ENCODE data around the gene L3MBTL3. TPM values are rescaled to one million over a fixed set of nuclear protein-coding genes. Genes with fewer than 3 reads are reported as not detected.

Gene L3MBTL3
- total and polyA plus RNA-seq, 2 experiments from 2014 or later, result 4.2 to 4.9 TPM

DNA sequence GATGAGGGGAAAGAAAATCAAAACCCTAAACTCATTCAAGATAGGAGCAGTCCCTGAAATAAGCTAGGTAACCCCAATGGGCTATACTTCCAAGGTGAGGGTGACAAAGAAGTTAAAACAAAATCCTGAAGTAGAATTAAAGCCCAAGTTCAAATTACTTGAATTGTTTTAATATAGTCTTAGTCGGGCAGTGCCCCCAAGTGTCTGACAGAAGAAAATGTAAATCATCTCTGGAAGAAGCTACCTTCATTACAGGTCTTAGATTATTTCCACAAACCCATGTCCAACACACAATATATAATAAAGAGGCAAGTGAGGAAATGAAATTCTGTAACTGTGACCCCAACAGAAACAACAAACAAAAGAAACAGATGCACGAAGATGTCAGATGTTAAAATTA, 36.8 kb upstream of the L3MBTL3 start:
- no peaks in the 10 kb centered on the region for H3K36me3 ChIP-seq
- H3K27me3 ChIP-seq, result no peaks in the 10 kb centered on the region
- no peak overlapping the region for H3K4me3 ChIP-seq
- peak in 1 of 2 donors; percentile 16 for DNase-seq (ENCODE audit: low read depth in 1 of 2, low spot score in 1 of 2)
- H3K9me3 ChIP-seq (ENCODE audit: low read depth), result no peaks in the 10 kb centered on the region
- H3K27ac ChIP-seq, result no peak overlapping the region
- TF ChIP-seq, protein P1, sequence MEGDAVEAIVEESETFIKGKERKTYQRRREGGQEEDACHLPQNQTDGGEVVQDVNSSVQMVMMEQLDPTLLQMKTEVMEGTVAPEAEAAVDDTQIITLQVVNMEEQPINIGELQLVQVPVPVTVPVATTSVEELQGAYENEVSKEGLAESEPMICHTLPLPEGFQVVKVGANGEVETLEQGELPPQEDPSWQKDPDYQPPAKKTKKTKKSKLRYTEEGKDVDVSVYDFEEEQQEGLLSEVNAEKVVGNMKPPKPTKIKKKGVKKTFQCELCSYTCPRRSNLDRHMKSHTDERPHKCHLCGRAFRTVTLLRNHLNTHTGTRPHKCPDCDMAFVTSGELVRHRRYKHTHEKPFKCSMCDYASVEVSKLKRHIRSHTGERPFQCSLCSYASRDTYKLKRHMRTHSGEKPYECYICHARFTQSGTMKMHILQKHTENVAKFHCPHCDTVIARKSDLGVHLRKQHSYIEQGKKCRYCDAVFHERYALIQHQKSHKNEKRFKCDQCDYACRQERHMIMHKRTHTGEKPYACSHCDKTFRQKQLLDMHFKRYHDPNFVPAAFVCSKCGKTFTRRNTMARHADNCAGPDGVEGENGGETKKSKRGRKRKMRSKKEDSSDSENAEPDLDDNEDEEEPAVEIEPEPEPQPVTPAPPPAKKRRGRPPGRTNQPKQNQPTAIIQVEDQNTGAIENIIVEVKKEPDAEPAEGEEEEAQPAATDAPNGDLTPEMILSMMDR (IDR thresholded peaks at IDR 0.05; ENCODE audit: low read depth, low read length), result peak; percentile 22
- H3K4me1 ChIP-seq (ENCODE audit: low read depth), result no peaks in the 10 kb centered on the region

DNA sequence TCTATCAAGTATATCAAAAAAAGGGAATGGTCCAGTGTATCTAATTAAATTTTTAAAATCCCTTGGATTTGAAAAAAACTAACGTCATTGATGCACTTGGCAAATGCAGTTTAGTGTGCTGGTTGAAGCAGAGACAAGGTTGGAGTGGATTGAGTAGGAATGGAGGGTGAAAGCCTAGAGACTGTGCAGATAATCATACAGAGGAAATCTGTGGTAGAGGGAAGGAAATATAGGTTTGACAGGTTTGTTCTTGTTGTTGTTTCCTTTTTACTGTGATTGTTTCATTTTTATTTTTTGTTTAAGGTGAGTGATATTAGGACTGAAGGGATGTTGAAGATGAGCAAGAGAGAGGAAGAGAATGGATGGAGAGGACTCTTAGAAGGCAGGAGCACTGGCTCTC, 29.0 kb upstream of the L3MBTL3 start:
- no peaks in the 10 kb centered on the region for H3K4me1 ChIP-seq (ENCODE audit: low read depth)
- H3K27me3 ChIP-seq, result no peaks in the 10 kb centered on the region
- no peak for DNase-seq (ENCODE audit: low read depth in 1 of 2, low spot score in 1 of 2)
- TF ChIP-seq, protein P1 (IDR thresholded peaks at IDR 0.05; ENCODE audit: low read depth, low read length), result no peak
- no peaks in the 10 kb centered on the region for H3K9me3 ChIP-seq (ENCODE audit: low read depth)
- no peaks in the 10 kb centered on the region for H3K36me3 ChIP-seq
- no peak overlapping the region for H3K27ac ChIP-seq
- H3K4me3 ChIP-seq, result no peak overlapping the region

DNA sequence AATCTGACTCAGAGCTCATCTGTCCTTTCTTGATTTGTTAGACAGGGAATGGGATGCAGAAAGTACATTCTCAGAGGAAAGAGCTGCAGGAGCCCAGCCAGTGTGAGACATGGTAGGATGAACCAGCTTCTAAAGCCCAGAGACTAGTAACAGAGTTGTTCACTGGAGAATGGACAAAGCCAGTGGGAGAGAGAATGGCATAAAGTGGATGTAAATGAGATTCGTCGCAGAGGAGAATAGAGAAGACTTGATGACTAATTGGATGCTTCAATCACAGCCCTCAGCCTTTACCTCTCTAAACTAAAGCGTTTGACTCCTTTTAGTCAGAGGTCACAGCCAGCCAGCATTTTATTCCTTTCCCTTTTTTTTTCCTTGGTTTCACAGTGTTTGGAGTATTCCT, 25.5 kb upstream of the L3MBTL3 start:
- Histone ChIP-seq H3K9me3 (ENCODE audit: low read depth) (no peaks in the 10 kb centered on the region), H3K27me3 (no peaks in the 10 kb centered on the region), H3K36me3 (no peaks in the 10 kb centered on the region), H3K4me3 (no peak overlapping the region), H3K27ac (no peak overlapping the region), H3K4me1 (ENCODE audit: low read depth) (no peaks in the 10 kb centered on the region)
- TF ChIP-seq, protein P1 (IDR thresholded peaks at IDR 0.05; ENCODE audit: low read depth, low read length), result no peak
- DNase-seq (ENCODE audit: low read depth in 1 of 2, low spot score in 1 of 2), result no peak

DNA sequence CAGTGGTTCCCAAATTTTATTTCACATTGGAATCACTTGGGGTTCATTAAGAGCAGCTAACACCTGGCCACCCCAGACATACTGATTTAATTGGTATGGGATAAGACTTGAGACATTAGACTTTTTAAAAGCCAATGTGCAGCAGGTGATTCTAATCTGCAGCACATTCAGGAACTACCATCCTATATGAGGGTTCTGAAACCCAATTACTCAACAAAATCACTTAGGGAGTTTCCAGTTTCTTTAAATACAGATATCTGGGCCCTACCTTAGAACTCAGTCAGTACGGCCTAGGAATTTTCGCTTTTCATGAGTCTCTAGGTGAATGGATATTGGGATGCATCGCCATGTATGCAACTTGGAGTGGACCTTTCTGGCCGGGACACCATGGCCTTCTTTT, 24.0 kb upstream of the L3MBTL3 start:
- Histone ChIP-seq H3K27ac (no peak overlapping the region), H3K4me1 (ENCODE audit: low read depth) (no peaks in the 10 kb centered on the region), H3K36me3 (no peaks in the 10 kb centered on the region), H3K4me3 (no peak overlapping the region), H3K9me3 (ENCODE audit: low read depth) (no peaks in the 10 kb centered on the region), H3K27me3 (no peaks in the 10 kb centered on the region)
- DNase-seq (ENCODE audit: low read depth in 1 of 2, low spot score in 1 of 2), result no peak
- TF ChIP-seq, protein P1 (IDR thresholded peaks at IDR 0.05; ENCODE audit: low read depth, low read length), result no peak

DNA sequence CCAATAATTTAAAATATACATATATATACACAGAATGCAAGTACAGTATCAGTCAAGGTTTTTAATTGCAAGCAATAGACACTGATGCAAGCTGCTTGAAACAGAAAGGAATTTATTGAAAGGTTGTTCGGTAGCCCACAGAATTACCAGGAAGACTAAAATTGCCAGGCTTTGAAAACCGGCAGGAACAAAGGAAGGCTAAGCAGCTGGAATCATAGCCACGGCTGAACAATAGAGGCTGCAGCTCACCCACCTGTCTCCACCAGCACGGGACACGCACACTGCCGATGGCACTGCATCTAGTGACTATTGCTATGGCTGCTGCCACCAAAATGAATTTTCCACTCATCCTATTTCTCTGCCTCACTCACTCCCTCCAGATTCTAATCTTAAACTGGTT, 22.0 kb upstream of the L3MBTL3 start:
- Histone ChIP-seq H3K4me1 (ENCODE audit: low read depth) (no peaks in the 10 kb centered on the region), H3K4me3 (no peak overlapping the region), H3K9me3 (ENCODE audit: low read depth) (no peaks in the 10 kb centered on the region), H3K27ac (no peak overlapping the region), H3K27me3 (no peaks in the 10 kb centered on the region), H3K36me3 (no peaks in the 10 kb centered on the region)
- DNase-seq (ENCODE audit: low read depth in 1 of 2, low spot score in 1 of 2), result no peak
- TF ChIP-seq, protein P1 (IDR thresholded peaks at IDR 0.05; ENCODE audit: low read depth, low read length), result no peak
